Stimulated activated memory B cell treated with anti-CD40 and anti-IgM and Interleukin-4, amounts not matched to agents 10 μg/mL and 1 μg/mL and 100 μg/mL, for 72 hours (primary cell): ENCODE data around the gene PDIA6.

Source experiments
- ATAC-seq: fragments of 150-1000 bp; cut with Tn5 transposase; 2 replicates; pipeline ENCODE4 v1.10.0; 2021
- H3K27ac Mint-ChIP-seq: one replicate; pipeline ENCODE4 v1.8.0; 2022; ENCODE audit warnings: mild to moderate bottlenecking, mixed read lengths
- H3K27me3 Mint-ChIP-seq: one replicate; pipeline ENCODE4 v1.8.0; 2022; ENCODE audit warnings: mixed read lengths
- H3K36me3 Mint-ChIP-seq: one replicate; pipeline ENCODE4 v1.8.0; 2022; ENCODE audit warnings: mixed read lengths
- H3K4me1 Mint-ChIP-seq: one replicate; pipeline ENCODE4 v1.8.0; 2022; ENCODE audit warnings: mixed read lengths
- H3K4me3 Mint-ChIP-seq: one replicate; pipeline ENCODE4 v1.8.0; 2022; ENCODE audit warnings: mild to moderate bottlenecking, moderate library complexity, mixed read lengths
- H3K9me3 Mint-ChIP-seq: one replicate; pipeline ENCODE4 v1.8.0; 2022; ENCODE audit warnings: mixed read lengths

The PDIA6 gene

GRCh38 chr2:10755621-10756020 is 57.0 kb downstream of the PDIA6 start:
- no peaks in the 10 kb centered on the region for H3K27me3 Mint-ChIP-seq
- H3K4me3 Mint-ChIP-seq = no peak overlapping the region
- H3K4me1 Mint-ChIP-seq = no peaks in the 10 kb centered on the region
- no peak overlapping the region for H3K27ac Mint-ChIP-seq
- no peaks in the 10 kb centered on the region for H3K9me3 Mint-ChIP-seq
- ATAC-seq = no peak
- no peaks in the 10 kb centered on the region for H3K36me3 Mint-ChIP-seq

GRCh38 chr2:10753876-10754275 is 58.7 kb downstream of the PDIA6 start:
- Mint-ChIP-seq H3K4me3 (no peak overlapping the region), H3K9me3 (no peaks in the 10 kb centered on the region), H3K27me3 (no peaks in the 10 kb centered on the region), H3K36me3 (no peaks in the 10 kb centered on the region), H3K27ac (no peak overlapping the region), H3K4me1 (no peaks in the 10 kb centered on the region)
- ATAC-seq = no peak

- no peaks in the 10 kb centered on the region for H3K36me3 Mint-ChIP-seq
- no peak overlapping the region for H3K27ac Mint-ChIP-seq
- no peak overlapping the region for H3K4me3 Mint-ChIP-seq
- no peaks in the 10 kb centered on the region for H3K9me3 Mint-ChIP-seq
- H3K4me1 Mint-ChIP-seq = no peaks in the 10 kb centered on the region
- no peak for ATAC-seq
- no peaks in the 10 kb centered on the region for H3K27me3 Mint-ChIP-seq
These were observed 59.4 kb downstream of the PDIA6 start for GRCh38 chr2:10753156-10753555.

GRCh38 chr2:10752236-10752635 is 60.3 kb downstream of the PDIA6 start:
- Mint-ChIP-seq H3K9me3 (no peaks in the 10 kb centered on the region), H3K4me1 (no peaks in the 10 kb centered on the region), H3K36me3 (no peaks in the 10 kb centered on the region), H3K4me3 (no peak overlapping the region), H3K27me3 (no peaks in the 10 kb centered on the region), H3K27ac (no peak overlapping the region)
- no peak for ATAC-seq

GRCh38 chr2:10750610-10751009 is 62.0 kb downstream of the PDIA6 start:
- H3K27ac Mint-ChIP-seq = no peak overlapping the region
- no peak overlapping the region for H3K4me3 Mint-ChIP-seq
- no peaks in the 10 kb centered on the region for H3K36me3 Mint-ChIP-seq
- H3K9me3 Mint-ChIP-seq = no peaks in the 10 kb centered on the region
- no peak for ATAC-seq
- H3K4me1 Mint-ChIP-seq = peaks cover 11% of the 10 kb centered on the region
- no peaks in the 10 kb centered on the region for H3K27me3 Mint-ChIP-seq

GRCh38 chr2:10742666-10743065 is 69.9 kb downstream of the PDIA6 start:
- no peaks in the 10 kb centered on the region for H3K27me3 Mint-ChIP-seq
- peaks cover 18% of the 10 kb centered on the region for H3K4me1 Mint-ChIP-seq
- H3K4me3 Mint-ChIP-seq = no peak overlapping the region
- no peak for ATAC-seq
- H3K27ac Mint-ChIP-seq = no peak overlapping the region
- H3K36me3 Mint-ChIP-seq = no peaks in the 10 kb centered on the region
- H3K9me3 Mint-ChIP-seq = no peaks in the 10 kb centered on the region

GRCh38 chr2:10741139-10741538 is 71.4 kb downstream of the PDIA6 start:
- Mint-ChIP-seq H3K27me3 (no peaks in the 10 kb centered on the region), H3K4me1 (peaks cover 12% of the 10 kb centered on the region), H3K36me3 (no peaks in the 10 kb centered on the region), H3K9me3 (no peaks in the 10 kb centered on the region), H3K27ac (no peak overlapping the region), H3K4me3 (no peak overlapping the region)
- no peak for ATAC-seq

- no peak for ATAC-seq
- no peak overlapping the region for H3K27ac Mint-ChIP-seq
- H3K27me3 Mint-ChIP-seq = no peaks in the 10 kb centered on the region
- H3K36me3 Mint-ChIP-seq = no peaks in the 10 kb centered on the region
- peaks cover 3% of the 10 kb centered on the region for H3K4me1 Mint-ChIP-seq
- H3K9me3 Mint-ChIP-seq = no peaks in the 10 kb centered on the region
- H3K4me3 Mint-ChIP-seq = no peak overlapping the region
These were observed 72.4 kb downstream of the PDIA6 start for GRCh38 chr2:10740226-10740625.

GRCh38 chr2:10738192-10738591 is 74.4 kb downstream of the PDIA6 start:
- Mint-ChIP-seq H3K36me3 (no peaks in the 10 kb centered on the region), H3K4me3 (no peak overlapping the region), H3K9me3 (no peaks in the 10 kb centered on the region), H3K27me3 (no peaks in the 10 kb centered on the region), H3K4me1 (no peaks in the 10 kb centered on the region), H3K27ac (no peak overlapping the region)
- no peak for ATAC-seq

- Mint-ChIP-seq H3K27ac (no peak overlapping the region), H3K27me3 (no peaks in the 10 kb centered on the region), H3K9me3 (no peaks in the 10 kb centered on the region), H3K4me1 (no peaks in the 10 kb centered on the region), H3K4me3 (no peak overlapping the region), H3K36me3 (no peaks in the 10 kb centered on the region)
- no peak for ATAC-seq
These were observed 78.6 kb downstream of the PDIA6 start for GRCh38 chr2:10733980-10734379.

GRCh38 chr2:10733566-10733925 is 79.0 kb downstream of the PDIA6 start:
- Mint-ChIP-seq H3K4me1 (no peaks in the 10 kb centered on the region), H3K4me3 (no peak overlapping the region), H3K27me3 (no peaks in the 10 kb centered on the region), H3K9me3 (no peaks in the 10 kb centered on the region), H3K27ac (no peak overlapping the region), H3K36me3 (no peaks in the 10 kb centered on the region)
- ATAC-seq = no peak
